Aorta (tissue), 5 donors: Measurements from ENCODE around the gene SDR42E1. TPM values are rescaled to one million over a fixed set of nuclear protein-coding genes. Genes with fewer than 3 reads are reported as not detected.

Source experiments
- ATAC-seq: fragments of 200-7000 bp; cut with Tn5 transposase; one replicate; pipeline ENCODE4 v1.9.1; 2022; ENCODE audit warnings: moderate library complexity; ENCODE audit not compliant: low FRiP score
- DNase-seq, 2 donors: peaks; one replicate each; pipeline ENCODE4 v3.0.0-alpha.2; 2020
- H3K27ac ChIP-seq, 2 donors: one replicate each; pipeline ENCODE4 v1.5.1; 2013; ENCODE audit warnings: low read length in 2 of 2, mild to moderate bottlenecking in 2 of 2, moderate library complexity in 2 of 2, control low read depth in 1 of 2, inconsistent platforms in 1 of 2, low read depth in 1 of 2
- H3K27me3 ChIP-seq, 2 donors: one replicate each; pipeline ENCODE4 v1.6.1; 2013; ENCODE audit warnings: control low read depth in 1 of 2, low read length in 1 of 2, mild to moderate bottlenecking in 1 of 2, moderate library complexity in 1 of 2; ENCODE audit not compliant: insufficient read depth in 2 of 2, control insufficient read depth in 1 of 2
- H3K36me3 ChIP-seq, 2 donors: one replicate each; pipeline ENCODE4 v1.6.1; 2013; ENCODE audit warnings: control low read depth in 1 of 2, low read length in 1 of 2, mild to moderate bottlenecking in 1 of 2; ENCODE audit not compliant: insufficient read depth in 2 of 2, control insufficient read depth in 1 of 2
- H3K4me1 ChIP-seq, 2 donors: one replicate each; pipeline ENCODE4 v1.6.1; 2013; ENCODE audit warnings: low read length in 2 of 2, control low read depth in 1 of 2, mild to moderate bottlenecking in 1 of 2, moderate library complexity in 1 of 2; ENCODE audit not compliant: insufficient read depth in 2 of 2, control insufficient read depth in 1 of 2
- H3K4me3 ChIP-seq, 2 donors: one replicate each; pipeline ENCODE4 v1.5.1; 2013; ENCODE audit warnings: low read length in 2 of 2, control low read depth in 1 of 2, mild to moderate bottlenecking in 1 of 2
- H3K9me3 ChIP-seq: one replicate; pipeline ENCODE4 v1.6.1; 2013; ENCODE audit warnings: mild to moderate bottlenecking, low read length; ENCODE audit not compliant: control insufficient read depth
- WGBS, 2 donors: extraction: QIAGEN DNeasy Blood & Tissue Kit; methylation state at CpG; one replicate each; pipeline ENCODE4 v1.1.7; 2013; 5-methylcytosine and 5-hydroxymethylcytosine counted together
- intact Hi-C, 2 donors: fragments of 100-400 bp; cut with DNase I; formaldehyde crosslinking; loops; one replicate each; pipeline versions ENCODE4 v1.14.2 to v1.15.0; 2022
- long read RNA-seq, 2 donors: library from polyadenylated mRNA; unstranded; transcript quantifications; one replicate each; pipeline ENCODE4 v2.0.0, GENCODE V29; 2020 to 2021
- polyA plus RNA-seq, 2 donors: library from polyadenylated mRNA; stranded (reverse); fragments of 200-250 nt; gene quantifications; one replicate each; pipeline ENCODE4 v1.2.3, GENCODE V29; 2013
- total RNA-seq, 2 donors: library from RNA; stranded (reverse); fragmentation: NEBNext Ultra II Directional; extraction: Animal tissue kit (Norgen Biotek cat#: 25700); gene quantifications; one replicate each; pipeline ENCODE4 v1.2.1, GENCODE V29; 2021
- donor health status: healthy with polysubstance abuse.
- donor health status: Bipolar disorder and iron deficiency.
- donor health status: DM: no; HTN: no; CAD: no.
- donor health status: DM: no; HTN: no; CAD: no.
- donor health status: DM: yes; HTN: yes; CAD: no.

The SDR42E1 gene
- 1 to 10 TPM; 1.2 to 2.1 TPM for total RNA-seq
- polyA plus RNA-seq: under 1 TPM; 0.20 to 0.63 TPM
- long read RNA-seq, donor 1, full-length matches to known transcripts: 5 of 5 reads
- long read RNA-seq, donor 1, partial matches to known transcripts: 0 of 5 reads
- long read RNA-seq, donor 1, other reads (novel, unspliced or antisense): 0 of 5 reads
- long read RNA-seq, donor 2, full-length matches to known transcripts: 1 of 1 reads
- long read RNA-seq, donor 2, partial matches to known transcripts: 0 of 1 reads
- long read RNA-seq, donor 2, other reads (novel, unspliced or antisense): 0 of 1 reads

GRCh38 chr16:82011199-82011641 is at the start of gene SDR42E1:
Gene SDR42E1 (minus strand): TSS chr16:82011470. CDS start chr16:82000858, 10,612 bp downstream.
- H3K27ac ChIP-seq: no peak within 1 kb of the TSS
- H3K9me3 ChIP-seq: peaks cover 11% of the 10 kb centered on the region
- H3K4me3 ChIP-seq: peak within 1 kb of the TSS in 1 of 2 donors; percentile 30
- H3K4me1 ChIP-seq: peaks cover 0 to 3% of the 10 kb centered on the region in 2 donors
- peaks cover 0 to 4% of the 10 kb centered on the region in 2 donors for H3K27me3 ChIP-seq
- peak; percentile 26 for ATAC-seq
- peak in 1 of 2 donors; percentile 47 for DNase-seq
- 7 to 10% methylated on average over 32 of the region's 32 CpGs for WGBS, 2 donors
- intact Hi-C loops: no loop called here
- no peaks in the 10 kb centered on the region for H3K36me3 ChIP-seq

GRCh38 chr16:82059983-82060421 is 48.7 kb upstream of the SDR42E1 start:
- ATAC-seq (no peak), DNase-seq (no peak)
- intact Hi-C loops: loop anchor here in 1 of 2 donors (10.0 kb wide), 1 partner anchor 125 kb away; no protein-coding TSS in a partner anchor
- Histone ChIP-seq H3K27ac (no peak overlapping the region), H3K4me3 (no peak overlapping the region), H3K36me3 (no peaks in the 10 kb centered on the region), H3K27me3 (no peaks in the 10 kb centered on the region), H3K9me3 (no peaks in the 10 kb centered on the region), H3K4me1 (no peaks in the 10 kb centered on the region)
- WGBS, 2 donors: 48 to 54% methylated on average over 1 of the region's 1 CpG

- DNase-seq: no peak
- H3K4me1 ChIP-seq: no peaks in the 10 kb centered on the region
- no peaks in the 10 kb centered on the region for H3K27me3 ChIP-seq
- 67 to 71% methylated on average over 8 of the region's 8 CpGs for WGBS, 2 donors
- ATAC-seq: no peak
- intact Hi-C loops: no loop called here
- no peak overlapping the region for H3K27ac ChIP-seq
- H3K4me3 ChIP-seq: no peak overlapping the region
- no peaks in the 10 kb centered on the region for H3K36me3 ChIP-seq
- no peaks in the 10 kb centered on the region for H3K9me3 ChIP-seq
These were observed 48.1 kb upstream of the SDR42E1 start for GRCh38 chr16:82059161-82059982.

- no peaks in the 10 kb centered on the region for H3K4me1 ChIP-seq
- H3K9me3 ChIP-seq: no peaks in the 10 kb centered on the region
- H3K36me3 ChIP-seq: no peaks in the 10 kb centered on the region
- no peak overlapping the region for H3K27ac ChIP-seq
- DNase-seq (no peak), ATAC-seq (no peak)
- 69 to 79% methylated on average over 3 of the region's 3 CpGs for WGBS, 2 donors
- intact Hi-C loops: no loop called here
- H3K4me3 ChIP-seq: no peak overlapping the region
- H3K27me3 ChIP-seq: no peaks in the 10 kb centered on the region
These were observed 45.3 kb upstream of the SDR42E1 start for GRCh38 chr16:82056550-82056896.

GRCh38 chr16:82055728-82056549 is 44.7 kb upstream of the SDR42E1 start:
- ATAC-seq (no peak), DNase-seq (no peak)
- WGBS, 2 donors: 78 to 81% methylated on average over 8 of the region's 8 CpGs
- H3K36me3 ChIP-seq: no peaks in the 10 kb centered on the region
- no peaks in the 10 kb centered on the region for H3K9me3 ChIP-seq
- H3K27ac ChIP-seq: no peak overlapping the region
- H3K4me1 ChIP-seq: no peaks in the 10 kb centered on the region
- no peaks in the 10 kb centered on the region for H3K27me3 ChIP-seq
- intact Hi-C loops: no loop called here
- no peak overlapping the region for H3K4me3 ChIP-seq

GRCh38 chr16:82055117-82055516 is 43.8 kb upstream of the SDR42E1 start:
- Histone ChIP-seq H3K27ac (no peak overlapping the region), H3K27me3 (no peaks in the 10 kb centered on the region), H3K4me1 (no peaks in the 10 kb centered on the region), H3K36me3 (no peaks in the 10 kb centered on the region), H3K4me3 (no peak overlapping the region), H3K9me3 (no peaks in the 10 kb centered on the region)
- intact Hi-C loops: no loop called here
- 90 to 93% methylated on average over 3 of the region's 3 CpGs for WGBS, 2 donors
- no peak for ATAC-seq
- no peak for DNase-seq

GRCh38 chr16:82051656-82052055 is 40.4 kb upstream of the SDR42E1 start:
- intact Hi-C loops: no loop called here
- Histone ChIP-seq H3K9me3 (no peaks in the 10 kb centered on the region), H3K27me3 (peaks cover 0 to 3% of the 10 kb centered on the region in 2 donors), H3K4me3 (no peak overlapping the region), H3K36me3 (no peaks in the 10 kb centered on the region), H3K27ac (no peak overlapping the region), H3K4me1 (no peaks in the 10 kb centered on the region)
- no peak for DNase-seq
- WGBS, 2 donors: 74 to 78% methylated on average over 5 of the region's 5 CpGs
- no peak for ATAC-seq

GRCh38 chr16:82050909-82051357 is 39.7 kb upstream of the SDR42E1 start:
- WGBS, 2 donors: 81 to 85% methylated on average over 4 of the region's 4 CpGs
- DNase-seq: no peak
- H3K9me3 ChIP-seq: no peaks in the 10 kb centered on the region
- H3K36me3 ChIP-seq: no peaks in the 10 kb centered on the region
- intact Hi-C loops: no loop called here
- H3K27me3 ChIP-seq: peaks cover 0 to 3% of the 10 kb centered on the region in 2 donors
- no peaks in the 10 kb centered on the region for H3K4me1 ChIP-seq
- no peak for ATAC-seq
- no peak overlapping the region for H3K27ac ChIP-seq
- no peak overlapping the region for H3K4me3 ChIP-seq
